ENCODE measurements around the gene SLITRK6.
"Not testable (repeated sequence)": the region's sequence is repeated elsewhere in the genome, so short reads cannot be mapped to it uniquely, and the experiment has no call there.

SLITRK6 gene

GRCh38 chr13:85799097-85799582, at the start of gene SLITRK6:
TSS of gene SLITRK6 (minus strand) at chr13:85799419. CDS start at chr13:85796508, 2,911 bp downstream.
- peak in 1 of 2 experiments; percentile 16 for DNase-seq

- no peak for DNase-seq
Observed at GRCh38 chr13:85847012-85847411, 47.8 kb upstream of the SLITRK6 start.

GRCh38 chr13:85841427-85841826, 42.2 kb upstream of the SLITRK6 start:
- DNase-seq: no peak

GRCh38 chr13:85833921-85834320, 34.7 kb upstream of the SLITRK6 start:
- DNase-seq: no peak

- peak in 1 of 2 experiments; percentile 24 for DNase-seq
Observed at GRCh38 chr13:85828094-85828684, 29.0 kb upstream of the SLITRK6 start.

GRCh38 chr13:85825454-85825853, 26.2 kb upstream of the SLITRK6 start:
- DNase-seq: no peak

GRCh38 chr13:85823832-85824231, 24.6 kb upstream of the SLITRK6 start:
- no peak for DNase-seq

- DNase-seq: no peak
Observed at GRCh38 chr13:85819513-85819912, 20.3 kb upstream of the SLITRK6 start.

GRCh38 chr13:85816413-85816812, 17.2 kb upstream of the SLITRK6 start:
- peak in 1 of 2 experiments; percentile 40 for DNase-seq

GRCh38 chr13:85812282-85812681, 13.1 kb upstream of the SLITRK6 start:
- DNase-seq: no peak

GRCh38 chr13:85808811-85809210, 9.6 kb upstream of the SLITRK6 start:
- no peak for DNase-seq

- DNase-seq: peak in 1 of 2 experiments; percentile 68
Observed at GRCh38 chr13:85806553-85807175, 7.4 kb upstream of the SLITRK6 start.

GRCh38 chr13:85798556-85798955, 663 bp downstream of the SLITRK6 start:
- DNase-seq: no peak

- DNase-seq: no peak
Observed at GRCh38 chr13:85797311-85797710, 1.9 kb downstream of the SLITRK6 start.

- DNase-seq: no peak
Observed at GRCh38 chr13:85785205-85785604, 14.0 kb downstream of the SLITRK6 start.

GRCh38 chr13:85772367-85772766, 26.9 kb downstream of the SLITRK6 start:
- DNase-seq: no peak

- no peak for DNase-seq
Observed at GRCh38 chr13:85771856-85772255, 27.4 kb downstream of the SLITRK6 start.

- DNase-seq: no peak
Observed at GRCh38 chr13:85768946-85769345, 30.3 kb downstream of the SLITRK6 start.

- no peak for DNase-seq
Observed at GRCh38 chr13:85755123-85755522, 44.1 kb downstream of the SLITRK6 start.

GRCh38 chr13:85743201-85743770, 55.9 kb downstream of the SLITRK6 start:
- not testable (repeated sequence) for DNase-seq

Measured in SW 1271 (cell line).